Neural progenitor cell (in vitro differentiated cells): ENCODE data around the gene PLD6. TPM values are rescaled to one million over a fixed set of nuclear protein-coding genes. Genes with fewer than 3 reads are reported as not detected.

Source experiments
- DNase-seq: peaks from one replicate; pipeline ENCODE4 v3.0.0-alpha.2; 2016; ENCODE audit warnings: low spot score
- H2AFZ ChIP-seq: fragments of 200-600 bp; sonication (generic); replicated peaks from 2 replicates; pipeline ENCODE4 v1.6.1; 2016; ENCODE audit warnings: antibody characterized with exemption
- H3F3A ChIP-seq: fragments of 200-600 bp; sonication (generic); 2 replicates; pipeline ENCODE4 v1.6.1; 2016; ENCODE audit warnings: antibody characterized with exemption, low read depth
- H3K27ac ChIP-seq: fragments of 200-600 bp; sonication (generic); 2 replicates; pipeline ENCODE4 v1.5.1; 2016; ENCODE audit warnings: mild to moderate bottlenecking
- H3K27me3 ChIP-seq: fragments of 200-600 bp; sonication (generic); 2 replicates; pipeline ENCODE4 v1.6.1; 2016; ENCODE audit warnings: mild to moderate bottlenecking, moderate library complexity
- H3K36me3 ChIP-seq: fragments of 200-600 bp; sonication (generic); 2 replicates; pipeline ENCODE4 v1.5.1; 2016
- H3K4me1 ChIP-seq: fragments of 200-600 bp; sonication (generic); 2 replicates; pipeline ENCODE4 v1.6.1; 2016; ENCODE audit warnings: mixed run types
- H3K4me2 ChIP-seq: fragments of 200-600 bp; sonication (generic); 2 replicates; pipeline ENCODE4 v1.6.1; 2016
- H3K4me3 ChIP-seq: fragments of 200-600 bp; sonication (generic); 2 replicates; pipeline ENCODE4 v1.5.1; 2016
- H3K79me2 ChIP-seq: fragments of 200-600 bp; sonication (generic); 2 replicates; pipeline ENCODE4 v1.6.1; 2016; ENCODE audit warnings: low read depth
- H3K9ac ChIP-seq: fragments of 200-600 bp; sonication (generic); 2 replicates; pipeline ENCODE4 v1.6.1; 2016
- H3K9me3 ChIP-seq: fragments of 200-600 bp; sonication (generic); 2 replicates; pipeline ENCODE4 v1.5.1; 2016; ENCODE audit warnings: low read depth
- H4K20me1 ChIP-seq: fragments of 200-600 bp; sonication (generic); 2 replicates; pipeline ENCODE4 v1.6.1; 2016; ENCODE audit warnings: low read depth
- H3K27ac Mint-ChIP-seq: 3 replicates; pipeline ENCODE4 v1.8.0; 2021; ENCODE audit warnings: mixed read lengths
- H3K27me3 Mint-ChIP-seq: 2 replicates; pipeline ENCODE4 v1.8.0; 2022; ENCODE audit warnings: low read depth, mild to moderate bottlenecking, inconsistent platforms, moderate library complexity, mixed read lengths; ENCODE audit not compliant: insufficient read depth
- H3K36me3 Mint-ChIP-seq: 3 replicates; pipeline ENCODE4 v1.8.0; 2021; ENCODE audit warnings: mixed read lengths
- H3K4me1 Mint-ChIP-seq: 3 replicates; pipeline ENCODE4 v1.8.0; 2021; ENCODE audit warnings: mixed read lengths
- H3K4me3 Mint-ChIP-seq: 3 replicates; pipeline ENCODE4 v1.8.0; 2021; ENCODE audit warnings: mild to moderate bottlenecking, moderate library complexity, mixed read lengths
- H3K9me3 Mint-ChIP-seq: 3 replicates; pipeline ENCODE4 v1.8.0; 2020; ENCODE audit warnings: mixed read lengths
- CTCF ChIP-seq: fragments of 200-600 bp; sonication (generic); IDR thresholded peaks from 2 replicates; pipeline ENCODE4 v1.5.1; 2017; ENCODE audit warnings: antibody characterized with exemption, mild to moderate bottlenecking
- EZH2 ChIP-seq: fragments of 200-600 bp; sonication (generic); IDR thresholded peaks from 2 replicates; pipeline ENCODE4 v1.6.1; 2017; ENCODE audit warnings: antibody characterized with exemption, mild to moderate bottlenecking, moderate library complexity
- EZH2phosphoT487 ChIP-seq: fragments of 200-600 bp; sonication (generic); IDR thresholded peaks from 2 replicates; pipeline ENCODE4 v1.6.1; 2017; ENCODE audit warnings: antibody characterized with exemption
- total RNA-seq: library from RNA; depleted of rRNA; stranded (reverse); fragments of >200 nt; gene quantifications from 2 replicates; pipeline ENCODE4 v1.2.3, GENCODE V29; 2015; ENCODE audit warnings: low replicate concordance

PLD6 gene
- total RNA-seq, 1 donor from 2014 or later, result 1.2 TPM

GRCh38 chr17:17207998-17208397, 1.9 kb upstream of the PLD6 start:
- no peak for DNase-seq
- H3K36me3 Mint-ChIP-seq, result peaks cover 4% of the 10 kb centered on the region
- Histone ChIP-seq H3K27me3 (no peaks in the 10 kb centered on the region), H4K20me1 (no peaks in the 10 kb centered on the region), H3K4me3 (no peak overlapping the region), H2AFZ (no peak overlapping the region), H3K9ac (no peak overlapping the region), H3K36me3 (no peaks in the 10 kb centered on the region), H3K27ac (no peak overlapping the region), H3K4me1 (no peaks in the 10 kb centered on the region), H3K4me2 (no peak overlapping the region), H3K9me3 (no peaks in the 10 kb centered on the region), H3F3A (no peaks in the 10 kb centered on the region), H3K79me2 (no peaks in the 10 kb centered on the region)
- H3K4me3 Mint-ChIP-seq, result no peak overlapping the region
- H3K27me3 Mint-ChIP-seq, result no peaks in the 10 kb centered on the region
- TF ChIP-seq EZH2 (no peak), CTCF (no peak), EZH2phosphoT487 (no peak)
- no peak overlapping the region for H3K27ac Mint-ChIP-seq
- H3K9me3 Mint-ChIP-seq, result no peaks in the 10 kb centered on the region
- peaks cover 3% of the 10 kb centered on the region for H3K4me1 Mint-ChIP-seq

- Mint-ChIP-seq H3K4me1 (peaks cover 3% of the 10 kb centered on the region), H3K27ac (no peak overlapping the region), H3K4me3 (no peak overlapping the region), H3K36me3 (no peaks in the 10 kb centered on the region), H3K27me3 (no peaks in the 10 kb centered on the region), H3K9me3 (no peaks in the 10 kb centered on the region)
- no peaks in the 10 kb centered on the region for H3K9me3 ChIP-seq
- no peaks in the 10 kb centered on the region for H3F3A ChIP-seq
- no peak overlapping the region for H3K4me2 ChIP-seq
- H3K27ac ChIP-seq, result no peak overlapping the region
- H3K79me2 ChIP-seq, result no peaks in the 10 kb centered on the region
- H3K27me3 ChIP-seq, result no peaks in the 10 kb centered on the region
- no peak for TF ChIP-seq CTCF
- TF ChIP-seq EZH2phosphoT487, result no peak
- no peak for TF ChIP-seq EZH2
- H2AFZ ChIP-seq, result no peak overlapping the region
- no peak overlapping the region for H3K4me3 ChIP-seq
- H4K20me1 ChIP-seq, result no peaks in the 10 kb centered on the region
- H3K9ac ChIP-seq, result no peak overlapping the region
- DNase-seq, result no peak
- no peaks in the 10 kb centered on the region for H3K36me3 ChIP-seq
- no peaks in the 10 kb centered on the region for H3K4me1 ChIP-seq
Measured at GRCh38 chr17:17206913-17207335, 791 bp upstream of the PLD6 start.

- no peak overlapping the region for H3K27ac Mint-ChIP-seq
- H3K4me2 ChIP-seq, result no peak overlapping the region
- no peak overlapping the region for H3K27ac ChIP-seq
- no peaks in the 10 kb centered on the region for H3F3A ChIP-seq
- H4K20me1 ChIP-seq, result no peaks in the 10 kb centered on the region
- no peaks in the 10 kb centered on the region for H3K27me3 ChIP-seq
- TF ChIP-seq EZH2, result no peak
- no peak for TF ChIP-seq EZH2phosphoT487
- no peak for TF ChIP-seq CTCF
- H3K9me3 ChIP-seq, result no peaks in the 10 kb centered on the region
- no peak overlapping the region for H3K9ac ChIP-seq
- no peak overlapping the region for H2AFZ ChIP-seq
- no peaks in the 10 kb centered on the region for H3K36me3 ChIP-seq
- H3K4me1 Mint-ChIP-seq, result peaks cover 9% of the 10 kb centered on the region
- DNase-seq, result no peak
- no peaks in the 10 kb centered on the region for H3K9me3 Mint-ChIP-seq
- peaks cover under 1% of the 10 kb centered on the region for H3K4me1 ChIP-seq
- no peaks in the 10 kb centered on the region for H3K36me3 Mint-ChIP-seq
- no peak overlapping the region for H3K4me3 ChIP-seq
- no peak overlapping the region for H3K4me3 Mint-ChIP-seq
- H3K79me2 ChIP-seq, result no peaks in the 10 kb centered on the region
- H3K27me3 Mint-ChIP-seq, result no peaks in the 10 kb centered on the region
Measured at GRCh38 chr17:17205368-17206123, 587 bp downstream of the PLD6 start.
